ENCODE data around the gene VARS1. TPM values are rescaled to one million over a fixed set of nuclear protein-coding genes. Genes with fewer than 3 reads are reported as not detected.

The VARS1 gene
- total RNA-seq, 1 experiment from 2014 or later, result 132 TPM

- H3K4me1 Mint-ChIP-seq (ENCODE audit: low read depth, unreplicated experiment), result peaks cover 12% of the 10 kb centered on the region
- peaks cover 33% of the 10 kb centered on the region for H3K36me3 Mint-ChIP-seq (ENCODE audit: insufficient read depth, unreplicated experiment)
- Histone ChIP-seq H3K4me3 (ENCODE audit: low read depth, low read length) (peak within 1 kb of the TSS; percentile 38), H3K9me3 (no peaks in the 10 kb centered on the region), H3K27me3 (replicated peaks; ENCODE audit: control insufficient read depth, insufficient read depth, low read length) (no peaks in the 10 kb centered on the region), H3K4me1 (peaks cover 30% of the 10 kb centered on the region), H3K36me3 (ENCODE audit: control insufficient read depth, insufficient read depth, low read length) (no peaks in the 10 kb centered on the region)
- no peaks in the 10 kb centered on the region for H3K9me3 Mint-ChIP-seq (ENCODE audit: unreplicated experiment)
- intact Hi-C loops (cut with micrococcal nuclease; ENCODE audit: unreplicated experiment), result no loop called here
- BruUV-seq (replicated peaks), result no TSS peak
- peak; percentile 97 to 99 for DNase-seq
- peak within 1 kb of the TSS; percentile 89 for H3K4me3 Mint-ChIP-seq (ENCODE audit: unreplicated experiment)
- H3K27me3 Mint-ChIP-seq (ENCODE audit: insufficient read depth, unreplicated experiment), result no peaks in the 10 kb centered on the region
- no peak for TF ChIP-seq CTCF (IDR thresholded peaks at IDR 0.05; ENCODE audit: insufficient read depth in 1 of 2, low read depth in 1 of 2, low read length in 1 of 2, severe bottlenecking in 1 of 2, unreplicated experiment in 1 of 2)
- peak within 1 kb of the TSS; percentile 96 for H3K27ac Mint-ChIP-seq (ENCODE audit: unreplicated experiment)
- ChIA-PET POLR2A (interaction anchor here (0.6 to 2.3 kb wide), 28 partner anchors 9 to 1639 kb away, joined by 3 to 79 read pairs (median 4); partner anchors contain the start of genes ABHD16A, APOM, CFB and CLIC1), CTCF (interaction anchor here (0.5 to 1.6 kb wide), 7 partner anchors 9 to 154 kb away, joined by 3 to 11 read pairs (median 4); partner anchors contain the start of genes LSM2 and VARS1)
Observed at GRCh38 chr6:31815025-31815838, 19.7 kb upstream of the VARS1 start, which contains the start of the genes HSPA1A and HSPA1L. TSS of gene HSPA1A (plus strand) at chr6:31815543. CDS start at chr6:31815757, 214 bp downstream. TSS of gene HSPA1L (minus strand) at chr6:31815283. CDS start at chr6:31811972, 3,311 bp downstream.

- no TSS peak for BruUV-seq (replicated peaks)
- H3K9me3 Mint-ChIP-seq (ENCODE audit: unreplicated experiment), result no peaks in the 10 kb centered on the region
- no peak for TF ChIP-seq CTCF (IDR thresholded peaks at IDR 0.05; ENCODE audit: insufficient read depth in 1 of 2, low read depth in 1 of 2, low read length in 1 of 2, severe bottlenecking in 1 of 2, unreplicated experiment in 1 of 2)
- intact Hi-C loops (cut with micrococcal nuclease; ENCODE audit: unreplicated experiment), result no loop called here
- H3K4me1 ChIP-seq, result peaks cover 24% of the 10 kb centered on the region
- peak; percentile 95 to 97 for DNase-seq
- no peaks in the 10 kb centered on the region for H3K9me3 ChIP-seq
- no peaks in the 10 kb centered on the region for H3K36me3 ChIP-seq (ENCODE audit: control insufficient read depth, insufficient read depth, low read length)
- H3K4me1 Mint-ChIP-seq (ENCODE audit: low read depth, unreplicated experiment), result peaks cover 12% of the 10 kb centered on the region
- no peaks in the 10 kb centered on the region for H3K27me3 Mint-ChIP-seq (ENCODE audit: insufficient read depth, unreplicated experiment)
- H3K4me3 ChIP-seq (ENCODE audit: low read depth, low read length), result peak overlapping the region; percentile 38
- no peaks in the 10 kb centered on the region for H3K27me3 ChIP-seq (replicated peaks; ENCODE audit: control insufficient read depth, insufficient read depth, low read length)
- H3K36me3 Mint-ChIP-seq (ENCODE audit: insufficient read depth, unreplicated experiment), result peaks cover 33% of the 10 kb centered on the region
- peak overlapping the region; percentile 89 for H3K4me3 Mint-ChIP-seq (ENCODE audit: unreplicated experiment)
- peak overlapping the region; percentile 96 for H3K27ac Mint-ChIP-seq (ENCODE audit: unreplicated experiment)
- ChIA-PET POLR2A (interaction anchor here (0.6 to 2.3 kb wide), 32 partner anchors 8 to 1640 kb away, joined by 3 to 79 read pairs (median 4); partner anchors contain the start of genes ABHD16A, APOM, CLIC1 and DDAH2), CTCF (interaction anchor here (0.6 to 1.6 kb wide), 8 partner anchors 8 to 124 kb away, joined by 3 to 11 read pairs (median 4); partner anchors contain the start of genes HSPA1B, LSM2, NEU1 and VARS1)
Observed at GRCh38 chr6:31814677-31815024, 19.1 kb upstream of the VARS1 start.

- DNase-seq, result no peak
- CTCF ChIA-PET, result interaction anchor here (0.6 to 1.6 kb wide), 2 partner anchors 16 to 18 kb away, joined by 3 to 6 read pairs; partner anchors contain the start of gene VARS1
- Histone ChIP-seq H3K9me3 (no peaks in the 10 kb centered on the region), H3K4me3 (ENCODE audit: low read depth, low read length) (no peak overlapping the region; the same call in 1 of the 2 replicates), H3K36me3 (ENCODE audit: control insufficient read depth, insufficient read depth, low read length) (no peaks in the 10 kb centered on the region), H3K4me1 (peaks cover 14% of the 10 kb centered on the region), H3K27me3 (replicated peaks; ENCODE audit: control insufficient read depth, insufficient read depth, low read length) (no peaks in the 10 kb centered on the region)
- Mint-ChIP-seq H3K36me3 (ENCODE audit: insufficient read depth, unreplicated experiment) (peaks cover 25% of the 10 kb centered on the region), H3K4me3 (ENCODE audit: unreplicated experiment) (peak overlapping the region; percentile 89), H3K9me3 (ENCODE audit: unreplicated experiment) (no peaks in the 10 kb centered on the region), H3K27me3 (ENCODE audit: insufficient read depth, unreplicated experiment) (no peaks in the 10 kb centered on the region), H3K27ac (ENCODE audit: unreplicated experiment) (peak overlapping the region; percentile 96), H3K4me1 (ENCODE audit: low read depth, unreplicated experiment) (peaks cover 12% of the 10 kb centered on the region)
- intact Hi-C loops (cut with micrococcal nuclease; ENCODE audit: unreplicated experiment), result no loop called here
- POLR2A ChIA-PET, result interaction anchor here (0.6 to 2.3 kb wide), 5 partner anchors 13 to 158 kb away, joined by 4 to 79 read pairs (median 29); partner anchors contain the start of genes APOM, HSPA1B, NEU1 and VARS1
- no peak for TF ChIP-seq CTCF (IDR thresholded peaks at IDR 0.05; ENCODE audit: insufficient read depth in 1 of 2, low read depth in 1 of 2, low read length in 1 of 2, severe bottlenecking in 1 of 2, unreplicated experiment in 1 of 2)
- BruUV-seq (replicated peaks), result no TSS peak
Observed at GRCh38 chr6:31813465-31813849, 17.9 kb upstream of the VARS1 start.

Data from Caco-2 (cell line).